Mucosa of stomach (tissue), 1 donor: Measurements from ENCODE around the gene LOXL3.

Source experiments
- H3K27me3 ChIP-seq: one replicate; pipeline ENCODE4 v1.7.0; 2013; ENCODE audit warnings: mild to moderate bottlenecking, low read length; ENCODE audit not compliant: control insufficient read depth, insufficient read depth
- H3K36me3 ChIP-seq: one replicate; pipeline ENCODE4 v1.7.0; 2013; ENCODE audit warnings: low read length; ENCODE audit not compliant: control insufficient read depth, insufficient read depth
- H3K4me1 ChIP-seq: one replicate; pipeline ENCODE4 v1.7.0; 2013; ENCODE audit warnings: mild to moderate bottlenecking, low read length; ENCODE audit not compliant: control insufficient read depth, insufficient read depth
- H3K4me3 ChIP-seq: one replicate; pipeline ENCODE4 v1.7.0; 2013; ENCODE audit warnings: low read length
- H3K9ac ChIP-seq: one replicate; pipeline ENCODE4 v1.7.0; 2013; ENCODE audit warnings: mild to moderate bottlenecking, low read length, moderate library complexity
- H3K9me3 ChIP-seq: one replicate; pipeline ENCODE4 v1.7.0; 2013; ENCODE audit warnings: mild to moderate bottlenecking, low read length, moderate library complexity; ENCODE audit not compliant: control insufficient read depth
- donor health status: Pancreatic carcinoma.

Gene LOXL3

GRCh38 chr2:74553892-74554819 is at the start of gene LOXL3, which contains the start of gene DOK1:
Gene LOXL3 (minus strand): TSS chr2:74553942. CDS start chr2:74552634, 1,308 bp downstream.
Gene DOK1 (plus strand): TSS chr2:74554720. CDS start chr2:74554755, 35 bp downstream.
- Histone ChIP-seq H3K9me3 (no peaks in the 10 kb centered on the region), H3K9ac (peak within 1 kb of the TSS; percentile 79), H3K27me3 (peaks cover 8% of the 10 kb centered on the region), H3K4me3 (peak within 1 kb of the TSS; percentile 51), H3K4me1 (peaks cover 36% of the 10 kb centered on the region), H3K36me3 (no peaks in the 10 kb centered on the region)

- H3K9me3 ChIP-seq = no peaks in the 10 kb centered on the region
Measured at GRCh38 chr2:74602586-74603281, 49.0 kb upstream of the LOXL3 start.

GRCh38 chr2:74599676-74600075 is 45.9 kb upstream of the LOXL3 start:
- Histone ChIP-seq H3K36me3 (no peaks in the 10 kb centered on the region), H3K9ac (no peak overlapping the region), H3K4me3 (no peak overlapping the region), H3K4me1 (no peaks in the 10 kb centered on the region), H3K9me3 (no peaks in the 10 kb centered on the region), H3K27me3 (no peaks in the 10 kb centered on the region)

More at GRCh38 chr2:74602586-74603281, 49.0 kb upstream of the LOXL3 start:
- H3K36me3 ChIP-seq = no peaks in the 10 kb centered on the region
- H3K4me1 ChIP-seq = no peaks in the 10 kb centered on the region
- H3K4me3 ChIP-seq = no peak overlapping the region
- no peaks in the 10 kb centered on the region for H3K27me3 ChIP-seq
- no peak overlapping the region for H3K9ac ChIP-seq

- H3K4me3 ChIP-seq = no peak overlapping the region
Measured at GRCh38 chr2:74597410-74597809, 43.7 kb upstream of the LOXL3 start.

GRCh38 chr2:74596584-74596983 is 42.8 kb upstream of the LOXL3 start:
- no peak overlapping the region for H3K9ac ChIP-seq
- H3K27me3 ChIP-seq = peaks cover 4% of the 10 kb centered on the region
- no peak overlapping the region for H3K4me3 ChIP-seq
- no peaks in the 10 kb centered on the region for H3K36me3 ChIP-seq
- no peaks in the 10 kb centered on the region for H3K9me3 ChIP-seq
- no peaks in the 10 kb centered on the region for H3K4me1 ChIP-seq

More at GRCh38 chr2:74597410-74597809, 43.7 kb upstream of the LOXL3 start:
- H3K9me3 ChIP-seq = no peaks in the 10 kb centered on the region
- peaks cover 4% of the 10 kb centered on the region for H3K27me3 ChIP-seq
- no peak overlapping the region for H3K9ac ChIP-seq
- no peaks in the 10 kb centered on the region for H3K4me1 ChIP-seq
- no peaks in the 10 kb centered on the region for H3K36me3 ChIP-seq

- H3K4me1 ChIP-seq = no peaks in the 10 kb centered on the region
- no peaks in the 10 kb centered on the region for H3K9me3 ChIP-seq
- no peak overlapping the region for H3K4me3 ChIP-seq
- H3K9ac ChIP-seq = no peak overlapping the region
- no peaks in the 10 kb centered on the region for H3K36me3 ChIP-seq
- H3K27me3 ChIP-seq = peaks cover 10% of the 10 kb centered on the region
Measured at GRCh38 chr2:74593826-74594772, 40.4 kb upstream of the LOXL3 start.

- no peaks in the 10 kb centered on the region for H3K9me3 ChIP-seq
- H3K27me3 ChIP-seq = peaks cover 10% of the 10 kb centered on the region
- H3K4me1 ChIP-seq = peaks cover 4% of the 10 kb centered on the region
- no peak overlapping the region for H3K4me3 ChIP-seq
- no peaks in the 10 kb centered on the region for H3K36me3 ChIP-seq
- H3K9ac ChIP-seq = no peak overlapping the region
Measured at GRCh38 chr2:74588664-74589063, 34.9 kb upstream of the LOXL3 start.

- H3K4me3 ChIP-seq = no peak overlapping the region
- peaks cover 4% of the 10 kb centered on the region for H3K4me1 ChIP-seq
- no peaks in the 10 kb centered on the region for H3K9me3 ChIP-seq
- peaks cover 6% of the 10 kb centered on the region for H3K27me3 ChIP-seq
- no peak overlapping the region for H3K9ac ChIP-seq
- H3K36me3 ChIP-seq = no peaks in the 10 kb centered on the region
Measured at GRCh38 chr2:74587664-74588277, 34.0 kb upstream of the LOXL3 start.

GRCh38 chr2:74585406-74586185 is 31.9 kb upstream of the LOXL3 start:
- Histone ChIP-seq H3K27me3 (peaks cover 2% of the 10 kb centered on the region), H3K36me3 (no peaks in the 10 kb centered on the region), H3K4me1 (peaks cover 4% of the 10 kb centered on the region), H3K9ac (no peak overlapping the region), H3K9me3 (no peaks in the 10 kb centered on the region), H3K4me3 (no peak overlapping the region)

- no peak overlapping the region for H3K9ac ChIP-seq
- no peak overlapping the region for H3K4me3 ChIP-seq
- H3K4me1 ChIP-seq = peaks cover 4% of the 10 kb centered on the region
- H3K27me3 ChIP-seq = no peaks in the 10 kb centered on the region
- H3K9me3 ChIP-seq = no peaks in the 10 kb centered on the region
- H3K36me3 ChIP-seq = no peaks in the 10 kb centered on the region
Measured at GRCh38 chr2:74584088-74584645, 30.4 kb upstream of the LOXL3 start.
